HG03175 (cell line): ENCODE data around the gene AMDHD2.

Experiments used
- ATAC-seq: cut with Tn5 transposase; IDR thresholded peaks from one replicate; pipeline ENCODE4 v1.9.1; 2021; ENCODE audit warnings: mild to moderate bottlenecking, moderate library complexity; ENCODE audit not compliant: unreplicated experiment

Gene AMDHD2

DNA sequence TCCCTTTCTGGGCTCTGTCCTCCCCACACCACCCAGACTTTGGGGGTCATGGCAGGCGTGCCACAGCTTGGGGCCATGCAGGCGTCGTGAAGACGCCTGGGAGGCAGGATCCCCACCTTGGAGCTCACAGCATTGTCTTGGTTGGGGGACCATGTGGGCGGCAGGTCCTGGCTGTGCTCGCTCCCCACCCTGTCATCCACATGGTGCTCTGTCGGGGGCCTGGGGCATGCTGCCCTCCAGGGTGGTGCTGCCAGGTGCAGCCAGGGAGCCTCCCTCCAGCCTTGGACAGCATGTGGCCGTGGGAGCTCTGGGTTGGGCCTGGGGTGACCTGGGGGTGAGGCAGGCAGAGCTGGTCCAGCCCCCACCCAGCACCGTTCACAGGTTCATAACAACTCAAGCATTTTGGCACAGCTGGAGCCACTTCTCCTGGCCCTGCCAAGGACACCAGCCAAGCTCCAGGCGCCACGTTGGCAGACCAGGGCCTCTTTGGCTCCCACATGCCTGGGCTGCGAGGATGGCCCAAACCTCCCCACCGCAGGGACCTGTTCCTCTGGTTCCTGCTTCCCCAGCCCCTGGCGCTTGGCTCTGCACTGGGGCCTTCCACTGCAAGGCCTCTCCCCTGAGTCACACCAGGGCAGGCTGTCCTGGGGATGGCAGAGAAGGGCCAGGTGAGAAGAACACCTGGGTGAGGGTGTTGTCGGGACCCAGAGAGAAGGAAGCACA lies 21.5 kb upstream of the AMDHD2 start:
- no peak for ATAC-seq

GRCh38 chr16:2499454-2499853 lies 20.7 kb upstream of the AMDHD2 start:
- ATAC-seq, result no peak

DNA sequence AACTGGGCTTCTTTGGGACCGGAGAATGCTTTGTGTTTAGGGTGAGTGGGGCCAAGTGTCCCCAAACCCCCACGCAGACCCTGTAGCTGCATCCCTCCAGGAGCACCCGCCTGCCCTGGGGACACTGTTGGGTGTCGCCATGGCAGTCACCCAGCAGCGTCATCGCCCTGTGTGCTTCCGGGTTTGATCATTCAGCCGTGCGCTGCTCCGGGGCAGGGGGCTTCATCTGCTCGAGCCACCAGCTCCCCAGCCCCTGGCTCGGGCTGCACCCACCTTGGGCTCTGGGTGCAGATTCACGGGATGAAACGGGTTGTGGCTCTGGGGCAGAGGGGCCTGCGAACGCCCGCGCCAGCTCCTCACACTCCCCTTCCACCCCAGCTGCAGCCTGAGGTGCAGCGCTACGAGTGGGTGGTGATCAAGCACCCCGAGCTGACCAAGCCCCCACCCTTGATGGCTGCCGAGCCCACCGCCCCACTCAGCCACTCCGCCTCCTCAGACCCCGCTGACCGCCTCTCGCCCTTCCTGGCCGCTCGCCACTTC lies 20.2 kb upstream of the AMDHD2 start:
- no peak for ATAC-seq

GRCh38 chr16:2500430-2500917 lies 19.7 kb upstream of the AMDHD2 start:
- no peak for ATAC-seq

DNA sequence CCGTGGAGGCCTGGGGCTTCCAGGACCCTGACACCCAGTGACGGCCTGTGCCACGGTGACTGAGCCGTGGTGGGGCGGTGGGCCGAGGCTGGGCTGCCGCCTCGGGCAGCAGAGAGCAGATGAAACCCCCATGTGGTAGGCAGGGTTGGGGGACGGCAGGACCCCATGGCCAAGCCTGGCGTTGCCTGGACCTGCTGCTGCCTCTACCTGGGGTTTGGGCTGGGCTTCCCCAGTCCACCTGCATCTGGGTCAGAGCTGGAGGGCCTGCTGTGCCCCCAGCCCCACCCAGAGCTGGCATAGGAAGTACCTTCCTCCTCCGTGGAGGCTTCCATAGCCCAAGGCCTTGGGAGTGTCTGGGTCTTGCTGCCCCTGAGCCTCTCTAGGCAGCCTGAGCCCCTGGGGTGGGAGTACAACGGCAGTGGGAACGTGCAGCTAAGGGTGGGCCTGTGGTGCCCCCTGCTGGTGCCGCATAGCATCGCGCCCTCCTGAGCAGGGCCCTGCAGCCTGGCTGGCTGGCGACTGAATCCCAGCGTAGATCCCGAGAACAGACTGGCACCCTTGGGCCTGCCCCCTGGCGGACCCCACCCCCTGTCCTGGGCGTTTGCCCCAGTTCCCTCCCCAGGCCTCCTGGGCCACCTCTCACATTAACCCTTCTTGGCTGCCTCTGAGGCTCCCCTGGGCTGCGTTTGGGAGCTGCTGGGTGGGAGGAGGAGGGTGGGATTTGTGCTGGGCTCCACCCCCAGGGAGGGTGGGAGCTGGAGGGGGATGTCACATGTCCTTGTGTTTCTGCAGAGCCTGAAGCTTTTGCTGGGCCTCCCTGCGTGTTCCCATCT lies 19.0 kb upstream of the AMDHD2 start:
- ATAC-seq, result no peak

DNA sequence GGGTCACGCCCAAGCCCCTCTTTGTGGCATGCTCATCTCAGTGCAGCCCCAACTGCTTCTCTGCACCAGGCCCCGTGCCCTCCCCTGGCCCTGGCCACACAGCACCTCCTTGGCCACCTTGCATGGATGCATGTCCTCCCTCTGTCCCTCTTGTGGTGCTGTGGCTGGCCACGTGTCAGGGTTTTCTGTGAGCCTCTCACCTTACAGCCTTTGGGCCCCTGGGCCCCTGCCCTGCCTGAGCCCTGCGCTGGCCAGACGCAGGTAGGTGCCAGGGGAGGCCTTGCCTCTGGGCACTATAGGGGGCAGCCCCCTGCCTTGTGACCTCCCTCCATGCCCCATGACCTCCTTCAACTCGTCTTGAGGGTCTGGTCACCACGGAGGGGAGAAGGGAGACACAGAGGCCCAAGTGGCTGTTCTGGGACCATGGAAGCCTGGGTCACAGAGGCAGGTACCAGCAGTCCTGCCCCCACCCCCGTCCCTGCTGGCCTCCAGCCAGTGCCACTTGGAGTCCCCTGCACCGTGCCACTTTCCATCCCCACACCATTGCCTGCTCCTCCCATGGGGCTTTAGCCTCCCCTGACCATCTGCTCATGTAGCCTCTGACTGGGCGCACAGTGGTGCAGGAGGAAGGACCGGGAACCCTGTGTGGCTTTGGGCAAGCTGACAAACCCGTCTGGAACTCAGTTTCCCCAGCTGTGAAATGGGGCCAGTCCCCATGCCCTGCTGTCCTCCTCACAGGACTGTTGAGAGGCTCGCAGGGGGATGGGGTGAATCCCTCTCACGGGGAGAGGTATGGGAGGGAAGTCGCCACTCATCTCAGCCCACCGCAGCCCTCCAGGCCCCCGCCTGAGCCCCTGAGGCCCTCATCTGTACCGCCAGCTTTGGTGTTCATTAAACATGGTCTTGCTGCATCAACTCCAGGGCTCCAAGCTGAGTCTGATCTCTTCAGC lies 17.9 kb upstream of the AMDHD2 start:
- ATAC-seq, result no peak

DNA sequence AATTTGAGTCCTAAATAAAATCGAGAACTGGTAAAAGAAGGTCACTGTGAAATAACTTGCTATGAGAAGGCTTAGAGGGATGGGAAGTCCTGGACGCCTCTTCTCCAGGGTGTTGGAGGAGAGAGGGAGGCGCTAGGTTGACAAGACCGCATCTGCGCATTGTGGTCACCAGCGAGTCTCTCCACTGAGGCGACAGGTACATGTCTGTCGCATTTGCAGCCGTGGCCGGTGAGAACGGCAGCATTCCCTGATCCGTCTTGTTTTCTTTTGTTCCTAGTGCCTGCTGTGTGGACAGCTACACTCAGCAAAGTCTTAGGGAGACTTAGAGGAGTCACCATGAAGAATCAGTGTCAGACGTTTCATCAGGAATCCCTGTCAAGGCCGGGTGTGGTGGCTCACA lies 14.5 kb upstream of the AMDHD2 start:
- ATAC-seq, result no peak

- ATAC-seq, result peak; percentile 65
Observed at GRCh38 chr16:2507052-2507659, 13.0 kb upstream of the AMDHD2 start.

DNA sequence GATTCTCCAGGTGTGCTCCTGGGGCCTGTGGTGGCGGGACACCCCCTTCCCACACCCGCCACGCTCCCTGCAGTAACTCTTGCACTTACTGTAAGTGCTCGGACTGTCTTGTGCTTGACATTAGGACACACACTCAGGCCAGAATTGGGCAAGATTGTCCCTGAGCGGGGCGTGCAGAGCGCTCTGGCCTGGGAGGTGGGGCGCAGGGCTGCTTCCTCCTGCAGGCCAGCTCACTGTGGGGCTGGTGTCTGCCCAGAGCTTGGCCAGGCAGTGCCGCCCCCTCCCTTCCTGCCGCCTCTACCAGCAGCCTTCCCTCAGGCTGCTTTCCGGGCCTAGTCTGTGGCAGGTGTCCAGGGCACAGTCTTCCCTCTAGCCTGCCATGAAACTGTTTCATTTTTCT lies 12.5 kb upstream of the AMDHD2 start:
- ATAC-seq, result no peak

GRCh38 chr16:2508722-2509400 lies 11.3 kb upstream of the AMDHD2 start:
- no peak for ATAC-seq

DNA sequence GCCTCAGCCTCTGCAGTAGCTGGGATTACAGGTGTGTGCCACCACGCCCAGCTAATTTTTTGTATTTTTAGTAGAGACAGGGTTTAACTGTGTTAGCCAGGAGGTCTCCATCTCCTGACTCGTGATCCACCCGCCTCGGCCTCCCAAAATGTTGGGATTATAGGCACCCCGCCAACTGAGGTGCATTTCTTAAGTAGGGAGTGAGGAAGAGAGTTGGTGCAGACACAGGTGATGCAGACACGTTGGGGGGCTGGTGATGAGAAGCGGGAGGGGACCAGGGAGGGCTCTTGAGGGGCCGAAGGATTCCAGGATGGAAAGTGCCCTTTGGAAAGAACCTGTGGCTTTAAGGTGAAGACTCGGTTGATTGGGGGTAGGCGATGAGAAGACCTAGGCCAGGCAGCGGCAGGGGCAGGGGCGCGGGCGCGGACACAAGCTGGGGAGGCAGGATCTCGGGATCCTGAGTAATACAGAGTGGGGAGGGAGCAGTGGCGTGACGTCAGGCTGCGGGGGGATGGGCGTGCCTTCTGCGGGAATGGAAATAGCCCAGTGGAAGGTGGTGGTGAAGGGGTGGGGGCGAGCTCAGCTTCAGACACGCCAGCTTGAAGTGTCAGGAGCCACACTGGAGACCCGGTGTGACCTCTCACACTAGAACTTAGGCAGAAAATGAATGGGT lies 8.9 kb upstream of the AMDHD2 start:
- no peak for ATAC-seq

GRCh38 chr16:2511996-2512734 lies 8.0 kb upstream of the AMDHD2 start:
- ATAC-seq, result no peak

DNA sequence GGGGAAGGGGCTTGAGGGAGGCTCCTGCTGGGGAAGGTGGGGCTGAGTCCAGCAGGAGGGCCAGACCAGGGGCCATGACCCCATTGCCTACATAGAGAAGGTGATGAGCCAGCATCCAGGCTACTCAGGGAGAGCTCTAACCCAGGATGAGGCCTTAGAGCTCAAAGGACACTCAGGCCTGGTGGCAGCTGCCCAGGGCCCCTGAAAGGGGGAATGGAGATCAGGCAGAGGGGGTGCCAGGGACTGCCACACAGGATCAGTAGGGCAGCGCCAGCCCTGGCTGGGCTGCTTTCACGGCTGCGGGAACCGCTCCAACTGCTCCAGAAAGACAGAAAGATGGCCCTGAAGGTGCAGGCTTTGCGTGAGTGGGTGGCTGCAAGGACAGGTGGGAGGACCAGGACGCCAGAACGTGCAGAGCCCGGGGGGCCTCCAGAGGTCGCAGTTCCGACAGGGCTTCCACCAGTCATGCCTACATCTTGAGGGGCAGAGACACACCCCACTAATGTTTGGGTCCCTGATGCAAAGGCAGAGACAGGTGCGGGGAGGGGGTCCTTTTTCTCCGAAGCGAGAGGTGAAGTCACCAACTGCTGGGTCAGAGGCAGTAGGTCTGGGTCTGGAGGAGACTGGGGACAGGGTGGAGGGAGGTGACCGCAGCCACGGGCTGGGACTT lies 7.3 kb upstream of the AMDHD2 start:
- no peak for ATAC-seq

DNA sequence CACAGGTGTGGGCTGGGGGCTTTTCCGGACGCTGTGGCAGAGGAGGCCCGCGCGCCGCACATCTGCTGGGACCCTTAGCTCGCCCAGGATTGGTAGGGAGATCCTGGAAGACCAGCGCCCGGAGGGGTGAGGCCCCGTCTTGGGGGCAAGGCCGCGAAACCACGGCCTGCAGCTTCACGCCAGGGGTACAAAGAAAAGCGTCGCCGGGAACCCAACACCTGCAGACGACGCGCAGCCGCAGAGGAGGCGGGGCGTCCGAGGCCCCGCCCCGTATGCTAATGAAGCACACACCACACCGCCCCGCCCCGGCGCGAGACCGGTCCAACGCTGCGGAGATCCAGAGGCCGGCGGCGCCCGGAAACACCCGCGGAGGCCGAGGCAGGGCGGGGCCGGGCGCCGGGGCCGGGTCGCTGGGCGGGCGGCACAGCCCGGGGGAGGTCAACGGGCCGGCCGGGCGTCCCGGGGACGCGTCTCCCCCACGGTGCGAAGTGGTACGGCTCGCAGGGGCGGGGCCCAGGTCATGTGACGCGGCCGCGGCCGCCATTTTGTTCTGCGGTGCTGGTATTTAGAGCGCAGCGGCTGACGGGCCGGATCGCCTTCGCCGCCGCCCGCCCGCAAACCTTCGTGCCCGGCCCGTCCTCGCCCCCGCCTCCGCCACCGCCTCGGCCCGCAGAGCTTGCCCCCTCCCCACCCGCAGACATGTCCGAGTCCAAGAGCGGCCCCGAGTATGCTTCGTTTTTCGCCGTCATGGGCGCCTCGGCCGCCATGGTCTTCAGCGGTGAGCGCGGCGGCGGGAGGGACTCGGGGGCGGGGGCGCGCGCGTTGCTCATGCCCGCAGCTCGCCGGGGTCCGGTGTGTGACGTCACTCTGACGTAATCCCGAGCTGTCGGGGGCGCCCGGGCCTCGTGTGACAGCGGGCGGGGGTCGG lies 6.5 kb upstream of the AMDHD2 start, which contains the start of gene ATP6V0C:
ATP6V0C (plus strand) TSS at position 548 of the 928 bp plus-strand sequence; CDS start at position 700, 152 bp downstream.
- peak; percentile 74 for ATAC-seq

DNA sequence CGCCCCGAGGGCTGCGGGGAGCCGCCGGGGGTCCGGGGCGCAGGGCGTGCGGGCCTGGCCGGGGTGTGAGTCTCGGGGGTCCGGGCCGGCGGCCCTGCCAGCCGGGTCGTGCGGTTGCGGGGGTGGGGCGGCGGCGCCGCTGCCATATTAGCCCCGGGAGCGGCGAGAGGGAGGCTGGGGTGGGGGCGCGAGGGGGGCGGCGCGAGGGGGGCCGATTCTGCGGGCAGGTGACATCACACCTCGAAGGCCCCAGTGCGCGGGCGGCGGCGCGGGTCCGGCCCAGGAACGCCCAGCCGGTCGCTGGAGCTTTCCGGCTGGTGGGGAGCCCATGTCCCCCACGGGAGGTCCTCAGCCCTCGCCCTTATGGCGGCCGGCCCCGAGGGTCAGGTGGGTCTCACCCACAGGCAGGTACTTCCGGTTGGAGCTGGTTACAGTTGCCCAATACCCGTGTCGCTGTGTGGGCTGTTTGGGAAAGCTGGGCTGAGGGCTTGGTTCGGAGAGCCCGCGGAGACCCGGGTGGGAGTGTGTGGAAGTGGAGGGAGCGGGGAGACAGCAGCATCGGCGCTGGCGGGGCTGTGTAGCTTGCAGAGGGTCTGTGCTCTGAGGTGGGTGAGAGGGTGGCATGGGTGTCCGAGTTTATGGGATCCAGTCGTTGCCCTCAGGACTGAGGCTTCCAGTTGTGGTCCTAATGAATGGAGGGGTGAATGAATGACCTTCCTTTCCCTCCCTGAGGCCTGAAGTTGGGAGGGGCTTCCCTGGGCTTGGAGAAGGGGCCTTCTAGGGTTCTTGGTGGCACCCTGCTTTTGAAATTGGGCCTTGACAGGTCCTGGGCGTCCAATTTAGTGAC lies 5.6 kb upstream of the AMDHD2 start:
- no peak for ATAC-seq
